MCF 10A (cell line): ENCODE results near the gene FGFR2. TPM values are rescaled to one million over a fixed set of nuclear protein-coding genes. Genes with fewer than 3 reads are reported as not detected.

Experiments
- BruUV-seq: library from RNA; stranded (reverse); fragments of 400-500 nt; replicated peaks from 2 replicates; lab custom pipeline; 2021; lab: Mats Ljungman, UMichigan
- CTCF ChIA-PET: fragments of 300-600 bp; sonication (Branson Sonifier 250); formaldehyde crosslinking; extraction: SDS; loops from one replicate; lab custom pipeline; 2021; ENCODE audit warnings: antibody characterized with exemption, inconsistent platforms; lab: Yijun Ruan, JAX
- POLR2A ChIA-PET: fragments of 300-600, 350-650 bp; sonication (Branson Sonifier 250); formaldehyde crosslinking; extraction: SDS; loops from one replicate; lab custom pipeline; 2020; ENCODE audit warnings: antibody characterized with exemption, inconsistent platforms; lab: Yijun Ruan, JAX
- DNase-seq: peaks from one replicate; pipeline ENCODE4 v3.0.0-alpha.2; 2018; ENCODE audit not compliant: unreplicated experiment
- H3K27ac Mint-ChIP-seq: one replicate; pipeline ENCODE4 v1.8.0; 2022; ENCODE audit warnings: mild to moderate bottlenecking, low read depth, mixed read lengths; ENCODE audit not compliant: unreplicated experiment
- H3K27me3 Mint-ChIP-seq: one replicate; pipeline ENCODE4 v1.8.0; 2022; ENCODE audit warnings: mixed read lengths; ENCODE audit not compliant: insufficient read depth, unreplicated experiment
- H3K36me3 Mint-ChIP-seq: one replicate; pipeline ENCODE4 v1.8.0; 2022; ENCODE audit warnings: mild to moderate bottlenecking, moderate library complexity, mixed read lengths; ENCODE audit not compliant: insufficient read depth, unreplicated experiment
- H3K4me1 Mint-ChIP-seq: one replicate; pipeline ENCODE4 v1.8.0; 2022; ENCODE audit warnings: mixed read lengths; ENCODE audit not compliant: insufficient read depth, unreplicated experiment
- H3K4me3 Mint-ChIP-seq: one replicate; pipeline ENCODE4 v1.8.0; 2022; ENCODE audit warnings: mild to moderate bottlenecking, moderate library complexity, mixed read lengths; ENCODE audit not compliant: unreplicated experiment
- H3K9me3 Mint-ChIP-seq: one replicate; pipeline ENCODE4 v1.8.0; 2022; ENCODE audit warnings: mixed read lengths; ENCODE audit not compliant: unreplicated experiment
- CTCF ChIP-seq: fragments of 200-600 bp; IDR thresholded peaks from one replicate; pipeline ENCODE4 v1.8.0; 2022; ENCODE audit warnings: antibody characterized with exemption, mild to moderate bottlenecking; ENCODE audit not compliant: unreplicated experiment
- intact Hi-C: fragments of 100-400 bp; cut with micrococcal nuclease; formaldehyde crosslinking; loops from 2 replicates; pipeline ENCODE4 v1.14.1; 2022
- total RNA-seq: library from RNA; stranded (reverse); gene quantifications from 2 replicates; pipeline ENCODE4 v1.2.3, GENCODE V29; 2022

FGFR2 gene
- total RNA-seq, 1 experiment from 2014 or later, result 2.7 TPM

GRCh38 chr10:121609426-121610380 is 11.5 kb upstream of the FGFR2 start:
- TF ChIP-seq CTCF, result no peak
- no TSS peak for BruUV-seq
- intact Hi-C loops, result loop anchor here (2.0 to 10.0 kb wide), 3 partner anchors 125 to 667 kb away; no protein-coding TSS in a partner anchor
- ChIA-PET POLR2A (interaction anchor here (0.7 to 1.6 kb wide), 2 partner anchors 11 to 16 kb away, joined by 3 to 6 read pairs; no protein-coding TSS in a partner anchor), CTCF (interaction anchor here (0.5 to 2.0 kb wide), 22 partner anchors 9 to 671 kb away, joined by 3 to 7 read pairs (median 3); no protein-coding TSS in a partner anchor)
- Mint-ChIP-seq H3K4me3 (peak overlapping the region; percentile 40), H3K27me3 (no peaks in the 10 kb centered on the region), H3K9me3 (peaks cover 7% of the 10 kb centered on the region), H3K4me1 (peaks cover 19% of the 10 kb centered on the region), H3K27ac (no peak overlapping the region), H3K36me3 (no peaks in the 10 kb centered on the region)
- no peak for DNase-seq

GRCh38 chr10:121608469-121609190 is 10.4 kb upstream of the FGFR2 start:
- peak; percentile 54 for DNase-seq
- H3K27ac Mint-ChIP-seq, result no peak overlapping the region
- peaks cover 7% of the 10 kb centered on the region for H3K9me3 Mint-ChIP-seq
- peak overlapping the region; percentile 56 for H3K4me3 Mint-ChIP-seq
- peak; percentile 87 for TF ChIP-seq CTCF
- H3K36me3 Mint-ChIP-seq, result no peaks in the 10 kb centered on the region
- peaks cover 19% of the 10 kb centered on the region for H3K4me1 Mint-ChIP-seq
- no TSS peak for BruUV-seq
- intact Hi-C loops, result loop anchor here (2.0 to 10.0 kb wide), 2 partner anchors 126 to 666 kb away; no protein-coding TSS in a partner anchor
- POLR2A ChIA-PET, result interaction anchor here (0.7 kb wide), 1 partner anchor 15 kb away, joined by 3 read pairs; no protein-coding TSS in a partner anchor
- CTCF ChIA-PET, result interaction anchor here (0.5 to 2.0 kb wide), 25 partner anchors 8 to 759 kb away, joined by 3 to 7 read pairs (median 3); no protein-coding TSS in a partner anchor
- no peaks in the 10 kb centered on the region for H3K27me3 Mint-ChIP-seq

- no TSS peak for BruUV-seq
- Mint-ChIP-seq H3K27ac (no peak overlapping the region), H3K4me1 (peaks cover 19% of the 10 kb centered on the region), H3K36me3 (no peaks in the 10 kb centered on the region), H3K9me3 (peaks cover 7% of the 10 kb centered on the region), H3K4me3 (no peak overlapping the region), H3K27me3 (no peaks in the 10 kb centered on the region)
- ChIA-PET CTCF (interaction anchor here (0.6 to 1.1 kb wide), 3 partner anchors 8 to 241 kb away, joined by 3 to 8 read pairs (median 3); no protein-coding TSS in a partner anchor), POLR2A (no interaction called here)
- DNase-seq, result no peak
- intact Hi-C loops, result loop anchor here (2.0 to 10.0 kb wide), 2 partner anchors 127 to 665 kb away; no protein-coding TSS in a partner anchor
- TF ChIP-seq CTCF, result no peak
These were observed 9.2 kb upstream of the FGFR2 start for GRCh38 chr10:121607310-121608055.
